ENCODE results near the gene DCST1. TPM values are rescaled to one million over a fixed set of nuclear protein-coding genes. Genes with fewer than 3 reads are reported as not detected.

Gene DCST1
- total and polyA plus RNA-seq, 5 donors from 2014 or later, result 0.32 TPM; not detected in 4

GRCh38 chr1:155008015-155008941 is 25.3 kb upstream of the DCST1 start:
- Mint-ChIP-seq H3K36me3 (peaks cover 5% of the 10 kb centered on the region), H3K27ac (peak overlapping the region; percentile 59 to 97 (median 91)), H3K9me3 (no peaks in the 10 kb centered on the region), H3K27me3 (no peaks in the 10 kb centered on the region), H3K4me1 (peaks cover 17 to 84% (median 45%) of the 10 kb centered on the region in 4 donors), H3K4me3 (peak overlapping the region; percentile 94 to 99 (median 94))
- no peaks in the 10 kb centered on the region for H3K36me3 ChIP-seq (ENCODE audit: control insufficient read depth, insufficient read depth, low read length)
- DNase-seq (peak in 1 of 3 donors; percentile 81), ATAC-seq (ENCODE audit: low read depth in 2 of 2) (no peak)
- no peaks in the 10 kb centered on the region for H3K9me3 ChIP-seq (ENCODE audit: control insufficient read depth in 2 of 2, low read length in 2 of 2)
- peaks cover 97% of the 10 kb centered on the region for H3K4me1 ChIP-seq (ENCODE audit: control insufficient read depth, insufficient read depth, low read length, poor library complexity, severe bottlenecking)
- peak overlapping the region; percentile 84 for H3K27ac ChIP-seq (ENCODE audit: insufficient read depth, low read length, poor library complexity, severe bottlenecking)
- no peaks in the 10 kb centered on the region for H3K27me3 ChIP-seq (ENCODE audit: control insufficient read depth, insufficient read depth, low read length)
- H3K4me3 ChIP-seq (ENCODE audit: low read depth, low read length), result peak overlapping the region; percentile 73

GRCh38 chr1:155009221-155009711 is 24.4 kb upstream of the DCST1 start:
- DNase-seq (peak in 1 of 3 donors; percentile 61), ATAC-seq (ENCODE audit: low read depth in 2 of 2) (no peak)
- H3K36me3 Mint-ChIP-seq, result peaks cover 5% of the 10 kb centered on the region
- H3K27me3 Mint-ChIP-seq, result no peaks in the 10 kb centered on the region
- peak overlapping the region; percentile 94 to 99 (median 94) for H3K4me3 Mint-ChIP-seq
- H3K36me3 ChIP-seq (ENCODE audit: control insufficient read depth, insufficient read depth, low read length), result peaks cover 4% of the 10 kb centered on the region
- H3K9me3 Mint-ChIP-seq, result no peaks in the 10 kb centered on the region
- H3K9me3 ChIP-seq (ENCODE audit: control insufficient read depth in 2 of 2, low read length in 2 of 2), result no peaks in the 10 kb centered on the region
- peaks cover 17 to 87% (median 49%) of the 10 kb centered on the region in 4 donors for H3K4me1 Mint-ChIP-seq
- H3K27ac ChIP-seq (ENCODE audit: insufficient read depth, low read length, poor library complexity, severe bottlenecking), result peak overlapping the region; percentile 84
- H3K27ac Mint-ChIP-seq, result peak overlapping the region; percentile 91 to 97 (median 96)
- H3K27me3 ChIP-seq (ENCODE audit: control insufficient read depth, insufficient read depth, low read length), result no peaks in the 10 kb centered on the region
- peak overlapping the region; percentile 86 for H3K4me3 ChIP-seq (ENCODE audit: low read depth, low read length)
- peaks cover 100% of the 10 kb centered on the region for H3K4me1 ChIP-seq (ENCODE audit: control insufficient read depth, insufficient read depth, low read length, poor library complexity, severe bottlenecking)

GRCh38 chr1:155009742-155010141 is 23.9 kb upstream of the DCST1 start:
- Mint-ChIP-seq H3K9me3 (no peaks in the 10 kb centered on the region), H3K27me3 (no peaks in the 10 kb centered on the region), H3K27ac (peak overlapping the region; percentile 91 to 94 (median 93)), H3K4me3 (peak overlapping the region; percentile 94 to 99 (median 94)), H3K4me1 (peaks cover 17 to 86% (median 49%) of the 10 kb centered on the region in 4 donors), H3K36me3 (peaks cover 5% of the 10 kb centered on the region)
- Histone ChIP-seq H3K27ac (ENCODE audit: insufficient read depth, low read length, poor library complexity, severe bottlenecking) (peak overlapping the region; percentile 84), H3K4me3 (ENCODE audit: low read depth, low read length) (peak overlapping the region; percentile 86), H3K27me3 (ENCODE audit: control insufficient read depth, insufficient read depth, low read length) (no peaks in the 10 kb centered on the region), H3K36me3 (ENCODE audit: control insufficient read depth, insufficient read depth, low read length) (peaks cover 9% of the 10 kb centered on the region), H3K4me1 (ENCODE audit: control insufficient read depth, insufficient read depth, low read length, poor library complexity, severe bottlenecking) (peaks cover 100% of the 10 kb centered on the region), H3K9me3 (ENCODE audit: control insufficient read depth in 2 of 2, low read length in 2 of 2) (no peaks in the 10 kb centered on the region)
- no peak for DNase-seq
- no peak for ATAC-seq (ENCODE audit: low read depth in 2 of 2)

GRCh38 chr1:155010211-155010918 is 23.3 kb upstream of the DCST1 start:
- H3K27ac ChIP-seq (ENCODE audit: insufficient read depth, low read length, poor library complexity, severe bottlenecking), result peak overlapping the region; percentile 84
- H3K36me3 ChIP-seq (ENCODE audit: control insufficient read depth, insufficient read depth, low read length), result peaks cover 12% of the 10 kb centered on the region
- H3K27me3 ChIP-seq (ENCODE audit: control insufficient read depth, insufficient read depth, low read length), result no peaks in the 10 kb centered on the region
- peaks cover 5% of the 10 kb centered on the region for H3K36me3 Mint-ChIP-seq
- H3K4me1 Mint-ChIP-seq, result peaks cover 17 to 84% (median 47%) of the 10 kb centered on the region in 4 donors
- no peaks in the 10 kb centered on the region for H3K9me3 ChIP-seq (ENCODE audit: control insufficient read depth in 2 of 2, low read length in 2 of 2)
- no peaks in the 10 kb centered on the region for H3K27me3 Mint-ChIP-seq
- H3K9me3 Mint-ChIP-seq, result no peaks in the 10 kb centered on the region
- H3K4me3 Mint-ChIP-seq, result peak overlapping the region; percentile 94 to 99 (median 94)
- H3K4me1 ChIP-seq (ENCODE audit: control insufficient read depth, insufficient read depth, low read length, poor library complexity, severe bottlenecking), result peaks cover 100% of the 10 kb centered on the region
- ATAC-seq (ENCODE audit: low read depth in 2 of 2), result no peak
- DNase-seq, result peak in 1 of 3 donors; percentile 48
- peak overlapping the region; percentile 91 to 94 (median 93) for H3K27ac Mint-ChIP-seq
- peak overlapping the region; percentile 86 for H3K4me3 ChIP-seq (ENCODE audit: low read depth, low read length)

GRCh38 chr1:155011004-155011416 is 22.6 kb upstream of the DCST1 start:
- Mint-ChIP-seq H3K27me3 (no peaks in the 10 kb centered on the region), H3K4me1 (peaks cover 16 to 84% (median 49%) of the 10 kb centered on the region in 4 donors), H3K36me3 (peaks cover 8% of the 10 kb centered on the region), H3K27ac (peak overlapping the region; percentile 62 to 73 (median 69)), H3K9me3 (no peaks in the 10 kb centered on the region), H3K4me3 (peak overlapping the region; percentile 74 to 95 (median 92))
- peaks cover 100% of the 10 kb centered on the region for H3K4me1 ChIP-seq (ENCODE audit: control insufficient read depth, insufficient read depth, low read length, poor library complexity, severe bottlenecking)
- no peak overlapping the region for H3K4me3 ChIP-seq (ENCODE audit: low read depth, low read length)
- DNase-seq (no peak), ATAC-seq (ENCODE audit: low read depth in 2 of 2) (no peak)
- peaks cover 14% of the 10 kb centered on the region for H3K36me3 ChIP-seq (ENCODE audit: control insufficient read depth, insufficient read depth, low read length)
- H3K9me3 ChIP-seq (ENCODE audit: control insufficient read depth in 2 of 2, low read length in 2 of 2), result no peaks in the 10 kb centered on the region
- peak overlapping the region; percentile 84 for H3K27ac ChIP-seq (ENCODE audit: insufficient read depth, low read length, poor library complexity, severe bottlenecking)
- no peaks in the 10 kb centered on the region for H3K27me3 ChIP-seq (ENCODE audit: control insufficient read depth, insufficient read depth, low read length)

DNA sequence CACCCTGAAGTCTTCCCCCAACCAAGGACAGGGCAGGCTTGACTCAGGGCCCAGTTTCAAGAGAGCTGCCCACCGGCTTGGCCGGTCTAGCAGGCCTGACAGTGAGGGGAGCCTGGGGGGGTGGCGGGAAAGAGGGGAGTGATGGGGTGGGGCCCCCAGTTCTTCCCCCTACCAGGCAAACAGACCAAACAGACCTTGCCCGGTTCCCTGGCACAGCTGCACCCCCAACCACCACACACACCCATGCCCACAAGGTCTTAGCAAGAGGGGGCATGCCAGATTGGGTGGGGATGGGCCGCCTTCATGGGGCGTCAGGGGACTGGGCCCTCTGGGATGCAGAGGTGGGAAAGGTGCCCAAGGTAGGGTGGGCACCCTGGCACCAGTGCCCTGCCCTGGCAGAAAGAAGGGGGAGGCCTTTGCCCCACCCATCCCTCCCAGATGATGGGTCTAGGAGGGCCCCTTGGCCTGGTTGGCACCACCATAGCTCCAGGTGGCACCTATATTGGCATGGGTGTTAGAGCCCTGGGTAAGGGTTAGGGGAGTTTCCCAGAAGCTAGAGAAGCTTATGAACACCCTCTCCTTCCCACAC is 22.1 kb upstream of the DCST1 start:
- no peaks in the 10 kb centered on the region for H3K27me3 Mint-ChIP-seq
- DNase-seq (no peak), ATAC-seq (ENCODE audit: low read depth in 2 of 2) (no peak)
- Histone ChIP-seq H3K9me3 (ENCODE audit: control insufficient read depth in 2 of 2, low read length in 2 of 2) (no peaks in the 10 kb centered on the region), H3K4me1 (ENCODE audit: control insufficient read depth, insufficient read depth, low read length, poor library complexity, severe bottlenecking) (peaks cover 100% of the 10 kb centered on the region), H3K36me3 (ENCODE audit: control insufficient read depth, insufficient read depth, low read length) (peaks cover 15% of the 10 kb centered on the region), H3K4me3 (ENCODE audit: low read depth, low read length) (peak overlapping the region; percentile 35), H3K27ac (ENCODE audit: insufficient read depth, low read length, poor library complexity, severe bottlenecking) (peak overlapping the region; percentile 84), H3K27me3 (ENCODE audit: control insufficient read depth, insufficient read depth, low read length) (no peaks in the 10 kb centered on the region)
- H3K4me1 Mint-ChIP-seq, result peaks cover 11 to 84% (median 49%) of the 10 kb centered on the region in 4 donors
- peak overlapping the region; percentile 88 to 95 (median 92) for H3K4me3 Mint-ChIP-seq
- H3K9me3 Mint-ChIP-seq, result no peaks in the 10 kb centered on the region
- peaks cover 12% of the 10 kb centered on the region for H3K36me3 Mint-ChIP-seq
- peak overlapping the region; percentile 80 to 86 (median 81) for H3K27ac Mint-ChIP-seq

- H3K4me3 Mint-ChIP-seq, result peak overlapping the region; percentile 75 to 95 (median 89)
- Histone ChIP-seq H3K4me3 (ENCODE audit: low read depth, low read length) (peak overlapping the region; percentile 63), H3K9me3 (ENCODE audit: control insufficient read depth in 2 of 2, low read length in 2 of 2) (no peaks in the 10 kb centered on the region), H3K27me3 (ENCODE audit: control insufficient read depth, insufficient read depth, low read length) (no peaks in the 10 kb centered on the region), H3K27ac (ENCODE audit: insufficient read depth, low read length, poor library complexity, severe bottlenecking) (peak overlapping the region; percentile 84), H3K36me3 (ENCODE audit: control insufficient read depth, insufficient read depth, low read length) (peaks cover 16% of the 10 kb centered on the region), H3K4me1 (ENCODE audit: control insufficient read depth, insufficient read depth, low read length, poor library complexity, severe bottlenecking) (peaks cover 100% of the 10 kb centered on the region)
- peak in 1 of 3 donors; percentile 57 for DNase-seq
- peaks cover 6 to 84% (median 47%) of the 10 kb centered on the region in 4 donors for H3K4me1 Mint-ChIP-seq
- H3K27me3 Mint-ChIP-seq, result no peaks in the 10 kb centered on the region
- peak overlapping the region; percentile 80 to 97 (median 92) for H3K27ac Mint-ChIP-seq
- peaks cover 12% of the 10 kb centered on the region for H3K36me3 Mint-ChIP-seq
- peak in 1 of 2 donors; percentile 4 for ATAC-seq (ENCODE audit: low read depth in 2 of 2)
- no peaks in the 10 kb centered on the region for H3K9me3 Mint-ChIP-seq
These were observed 21.5 kb upstream of the DCST1 start for GRCh38 chr1:155012026-155012546.

Data from CD4-positive, CD25-positive, alpha-beta regulatory T cell (primary cell).